ENCODE measurements around the gene FBXL13. TPM values are rescaled to one million over a fixed set of nuclear protein-coding genes. Genes with fewer than 3 reads are reported as not detected.
A peak's percentile ranks its signal among the peaks of the same experiment; 100 is the strongest.
"Not testable (repeated sequence)": the region's sequence is repeated elsewhere in the genome, so short reads cannot be mapped to it uniquely, and the experiment has no call there.

The FBXL13 gene
- total RNA-seq, 1 donor from 2014 or later: 2.1 TPM

- H3K4me3 Mint-ChIP-seq: no peak overlapping the region
- H3K9me3 Mint-ChIP-seq: peaks cover 4% of the 10 kb centered on the region
- H3K4me1 Mint-ChIP-seq: peaks cover 5% of the 10 kb centered on the region
- H3K36me3 Mint-ChIP-seq (ENCODE audit: low read depth): peaks cover 7% of the 10 kb centered on the region
- no peak overlapping the region for H3K27ac Mint-ChIP-seq (ENCODE audit: unreplicated experiment)
- no peak for TF ChIP-seq CTCF (conservative IDR thresholded peaks at IDR 0.05)
- H3K27me3 Mint-ChIP-seq (ENCODE audit: low read depth): no peaks in the 10 kb centered on the region
- DNase-seq (ENCODE audit: low read depth, low spot score): no peak
These were observed 5.9 kb downstream of the FBXL13 start for GRCh38 chr7:103068414-103069403.

- TF ChIP-seq CTCF (conservative IDR thresholded peaks at IDR 0.05): peak; percentile 53
- Mint-ChIP-seq H3K4me3 (no peak overlapping the region), H3K9me3 (peaks cover 4% of the 10 kb centered on the region), H3K27me3 (ENCODE audit: low read depth) (no peaks in the 10 kb centered on the region), H3K36me3 (ENCODE audit: low read depth) (peaks cover 5% of the 10 kb centered on the region), H3K4me1 (no peaks in the 10 kb centered on the region), H3K27ac (ENCODE audit: unreplicated experiment) (no peak overlapping the region)
- peak; percentile 41 for DNase-seq (ENCODE audit: low read depth, low spot score)
These were observed 8.9 kb downstream of the FBXL13 start for GRCh38 chr7:103065667-103066066.

- no peak for TF ChIP-seq CTCF (conservative IDR thresholded peaks at IDR 0.05)
- Mint-ChIP-seq H3K27ac (ENCODE audit: unreplicated experiment) (no peak overlapping the region), H3K4me1 (no peaks in the 10 kb centered on the region), H3K27me3 (ENCODE audit: low read depth) (no peaks in the 10 kb centered on the region), H3K4me3 (no peak overlapping the region), H3K9me3 (peaks cover 4% of the 10 kb centered on the region), H3K36me3 (ENCODE audit: low read depth) (peaks cover 5% of the 10 kb centered on the region)
- no peak for DNase-seq (ENCODE audit: low read depth, low spot score)
These were observed 10.7 kb downstream of the FBXL13 start for GRCh38 chr7:103063895-103064294.

GRCh38 chr7:103059471-103059870 is 15.1 kb downstream of the FBXL13 start:
- no peaks in the 10 kb centered on the region for H3K9me3 Mint-ChIP-seq
- no peak for DNase-seq (ENCODE audit: low read depth, low spot score)
- no peaks in the 10 kb centered on the region for H3K4me1 Mint-ChIP-seq
- no peak overlapping the region for H3K4me3 Mint-ChIP-seq
- H3K27ac Mint-ChIP-seq (ENCODE audit: unreplicated experiment): no peak overlapping the region
- no peaks in the 10 kb centered on the region for H3K27me3 Mint-ChIP-seq (ENCODE audit: low read depth)
- no peaks in the 10 kb centered on the region for H3K36me3 Mint-ChIP-seq (ENCODE audit: low read depth)
- TF ChIP-seq CTCF (conservative IDR thresholded peaks at IDR 0.05): no peak

GRCh38 chr7:103058122-103058521 is 16.5 kb downstream of the FBXL13 start:
- H3K27ac Mint-ChIP-seq (ENCODE audit: unreplicated experiment): no peak overlapping the region
- no peaks in the 10 kb centered on the region for H3K4me1 Mint-ChIP-seq
- no peak overlapping the region for H3K4me3 Mint-ChIP-seq
- peaks cover 6% of the 10 kb centered on the region for H3K36me3 Mint-ChIP-seq (ENCODE audit: low read depth)
- DNase-seq (ENCODE audit: low read depth, low spot score): no peak
- TF ChIP-seq CTCF (conservative IDR thresholded peaks at IDR 0.05): no peak
- no peaks in the 10 kb centered on the region for H3K9me3 Mint-ChIP-seq
- H3K27me3 Mint-ChIP-seq (ENCODE audit: low read depth): no peaks in the 10 kb centered on the region

- not testable (repeated sequence) for DNase-seq (ENCODE audit: low read depth, low spot score); H3K9me3 Mint-ChIP-seq; H3K27ac Mint-ChIP-seq (ENCODE audit: unreplicated experiment); H3K27me3 Mint-ChIP-seq (ENCODE audit: low read depth); H3K4me1 Mint-ChIP-seq; H3K4me3 Mint-ChIP-seq
- H3K36me3 Mint-ChIP-seq (ENCODE audit: low read depth): peaks cover 10% of the 10 kb centered on the region
These were observed 18.6 kb downstream of the FBXL13 start for GRCh38 chr7:103056006-103056405.
